ENCODE measurements around the gene PRR33.

DNA sequence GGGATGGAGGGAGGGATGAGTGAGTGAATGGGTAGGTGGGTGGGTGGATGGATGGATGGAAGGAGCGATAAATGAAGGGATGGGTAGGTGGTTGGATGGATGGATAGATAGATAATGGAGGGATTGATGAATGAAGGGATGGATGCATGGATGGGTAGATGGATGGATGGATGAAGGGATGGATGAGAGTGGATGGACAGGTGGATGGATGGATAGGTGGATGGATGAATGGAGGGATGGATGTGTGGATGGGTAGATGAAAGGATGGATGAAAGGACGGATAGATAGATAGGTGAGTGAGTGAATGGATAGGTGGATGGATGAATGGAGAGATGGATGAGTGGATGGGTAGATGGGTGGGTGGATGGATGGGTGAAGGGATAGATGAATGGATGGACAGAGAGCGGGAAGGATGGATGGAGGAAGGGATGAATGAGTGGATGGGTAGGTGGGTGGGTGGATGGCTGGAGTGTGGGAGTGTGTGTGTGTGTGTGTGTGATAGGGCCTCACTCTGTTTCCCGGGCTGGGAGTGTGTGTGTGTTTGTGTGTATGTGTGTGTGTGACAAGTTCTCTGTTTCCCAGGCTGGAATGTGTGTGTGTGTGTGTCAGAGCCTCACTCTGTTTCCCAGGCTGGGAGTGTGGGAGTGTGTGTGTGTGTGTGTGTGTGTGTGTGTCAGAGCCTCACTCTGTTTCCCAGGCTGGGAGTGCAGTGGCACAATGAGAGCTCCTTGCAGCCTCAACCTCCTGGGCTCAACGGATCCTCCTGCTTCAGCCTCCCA lies 2.1 kb upstream of the PRR33 start:
- TF ChIP-seq, protein P1, sequence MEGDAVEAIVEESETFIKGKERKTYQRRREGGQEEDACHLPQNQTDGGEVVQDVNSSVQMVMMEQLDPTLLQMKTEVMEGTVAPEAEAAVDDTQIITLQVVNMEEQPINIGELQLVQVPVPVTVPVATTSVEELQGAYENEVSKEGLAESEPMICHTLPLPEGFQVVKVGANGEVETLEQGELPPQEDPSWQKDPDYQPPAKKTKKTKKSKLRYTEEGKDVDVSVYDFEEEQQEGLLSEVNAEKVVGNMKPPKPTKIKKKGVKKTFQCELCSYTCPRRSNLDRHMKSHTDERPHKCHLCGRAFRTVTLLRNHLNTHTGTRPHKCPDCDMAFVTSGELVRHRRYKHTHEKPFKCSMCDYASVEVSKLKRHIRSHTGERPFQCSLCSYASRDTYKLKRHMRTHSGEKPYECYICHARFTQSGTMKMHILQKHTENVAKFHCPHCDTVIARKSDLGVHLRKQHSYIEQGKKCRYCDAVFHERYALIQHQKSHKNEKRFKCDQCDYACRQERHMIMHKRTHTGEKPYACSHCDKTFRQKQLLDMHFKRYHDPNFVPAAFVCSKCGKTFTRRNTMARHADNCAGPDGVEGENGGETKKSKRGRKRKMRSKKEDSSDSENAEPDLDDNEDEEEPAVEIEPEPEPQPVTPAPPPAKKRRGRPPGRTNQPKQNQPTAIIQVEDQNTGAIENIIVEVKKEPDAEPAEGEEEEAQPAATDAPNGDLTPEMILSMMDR (IDR thresholded peaks at IDR 0.05): no peak
- TF ChIP-seq POLR2A (IDR thresholded peaks at IDR 0.05): no peak

Measured in right lobe of liver (tissue), 4 donors.